B cell (primary cell): ENCODE results near the gene NCK2. TPM values are rescaled to one million over a fixed set of nuclear protein-coding genes. Genes with fewer than 3 reads are reported as not detected.

ENCODE experiments used
- ATAC-seq: fragments of 200-7000 bp; cut with Tn5 transposase; one replicate; pipeline ENCODE4 v1.10.0; 2021; ENCODE audit warnings: low read depth, mild to moderate bottlenecking, moderate number of reproducible peaks, moderate library complexity
- CTCF ChIA-PET: fragments of 350-600 bp; sonication (Branson Sonifier 250); formaldehyde crosslinking; loops from one replicate; lab custom pipeline; 2021; ENCODE audit warnings: antibody characterized with exemption, inconsistent platforms; lab: Charles Lee
- POLR2A ChIA-PET: fragments of 350-600 bp; sonication (Branson Sonifier 250); formaldehyde crosslinking; loops from one replicate; lab custom pipeline; 2021; ENCODE audit warnings: antibody characterized with exemption; lab: Charles Lee
- DNase-seq: peaks from one replicate; pipeline ENCODE4 v3.0.0; 2013
- H2AFZ ChIP-seq: 2 replicates; pipeline ENCODE4 v1.6.1; 2012; ENCODE audit warnings: mild to moderate bottlenecking, low read depth, low read length; ENCODE audit not compliant: insufficient read depth, poor library complexity, severe bottlenecking
- H3K27ac ChIP-seq, 2 donors: 1 replicate in 1 of 2; 2 replicates in 1 of 2; pipeline ENCODE4 v1.5.1; 2012 to 2013; ENCODE audit warnings: low read length in 2 of 2, mild to moderate bottlenecking in 2 of 2, moderate library complexity in 1 of 2
- H3K27me3 ChIP-seq, 4 experiments: fragments of 200-600 bp in 1 of 4; sonication (generic) in 1 of 4; replicated peaks in 1 of 4; 1 replicate in 2 of 4; 2 replicates in 2 of 4; pipeline versions ENCODE4 v1.6.1 to v1.7.0; 2013 to 2016; ENCODE audit warnings: low read length in 3 of 4, mild to moderate bottlenecking in 2 of 4, mixed read lengths in 1 of 4, moderate library complexity in 1 of 4; ENCODE audit not compliant: insufficient read depth in 4 of 4, control insufficient read depth in 3 of 4; ENCODE audit errors: control extremely low read depth in 1 of 4
- H3K36me3 ChIP-seq, 2 experiments: replicated peaks in 1 of 2; 1 replicate in 1 of 2; 2 replicates in 1 of 2; pipeline versions ENCODE4 v1.6.1 to v1.7.1; 2013; ENCODE audit warnings: low read length in 1 of 2; ENCODE audit not compliant: insufficient read depth in 2 of 2, control insufficient read depth in 1 of 2; ENCODE audit errors: control extremely low read depth in 1 of 2, extremely low read depth in 1 of 2
- H3K4me1 ChIP-seq, 2 donors: fragments of 200-600 bp in 1 of 2; sonication (generic) in 1 of 2; 1 replicate in 1 of 2; 2 replicates in 1 of 2; pipeline versions ENCODE4 v1.5.1 to v1.6.1; 2013 to 2017; ENCODE audit warnings: low read length in 2 of 2; ENCODE audit not compliant: control insufficient read depth in 2 of 2, insufficient read depth in 2 of 2
- H3K4me2 ChIP-seq: replicated peaks from 2 replicates; pipeline ENCODE3; 2012; ENCODE audit warnings: mild to moderate bottlenecking, low read depth, low read length; ENCODE audit not compliant: poor library complexity, severe bottlenecking
- H3K4me3 ChIP-seq, 5 experiments: fragments of 200-600 bp in 1 of 5; sonication (generic) in 1 of 5; 1 replicate in 3 of 5; 2 replicates in 2 of 5; pipeline versions ENCODE4 v1.5.1 to v1.7.0; 2011 to 2016; ENCODE audit warnings: low read length in 4 of 5, mild to moderate bottlenecking in 4 of 5, low read depth in 2 of 5, control low read depth in 1 of 5, moderate library complexity in 1 of 5; ENCODE audit not compliant: insufficient read depth in 1 of 5; ENCODE audit errors: control extremely low read depth in 1 of 5, extremely low read depth in 1 of 5
- H3K79me2 ChIP-seq: fragments of 200-600 bp; sonication (generic); one replicate; pipeline ENCODE4 v1.6.0; 2016; ENCODE audit warnings: low read length; ENCODE audit not compliant: control insufficient read depth, insufficient read depth
- H3K9ac ChIP-seq: fragments of 200-600 bp; sonication (generic); 2 replicates; pipeline ENCODE4 v1.6.1; 2017; ENCODE audit warnings: mild to moderate bottlenecking, low read length, moderate library complexity
- H3K9me3 ChIP-seq, 3 donors: one replicate each; pipeline versions ENCODE4 v1.6.1 to v1.7.1; 2013; ENCODE audit warnings: low read length in 2 of 3; ENCODE audit not compliant: control insufficient read depth in 2 of 3, insufficient read depth in 1 of 3; ENCODE audit errors: control extremely low read depth in 1 of 3
- H4K20me1 ChIP-seq: 2 replicates; pipeline ENCODE4 v1.6.0; 2012; ENCODE audit warnings: mild to moderate bottlenecking, low read length; ENCODE audit not compliant: insufficient read depth, control insufficient read depth, poor library complexity, severe bottlenecking
- H3K27ac Mint-ChIP-seq: one replicate; pipeline ENCODE4 v1.8.0; 2021; ENCODE audit warnings: mixed read lengths
- H3K27me3 Mint-ChIP-seq: one replicate; pipeline ENCODE4 v1.8.0; 2021; ENCODE audit warnings: mixed read lengths
- H3K4me1 Mint-ChIP-seq: one replicate; pipeline ENCODE4 v1.8.0; 2021; ENCODE audit warnings: mixed read lengths
- H3K4me3 Mint-ChIP-seq: one replicate; pipeline ENCODE4 v1.8.0; 2021; ENCODE audit warnings: mixed read lengths
- H3K9me3 Mint-ChIP-seq: one replicate; pipeline ENCODE4 v1.8.0; 2022; ENCODE audit warnings: mixed read lengths; ENCODE audit not compliant: insufficient read depth
- EZH2 ChIP-seq: IDR thresholded peaks from 2 replicates; pipeline ENCODE4 v1.6.1; 2012; ENCODE audit warnings: borderline replicate concordance, low read depth, mild to moderate bottlenecking, moderate library complexity, low read length; ENCODE audit not compliant: insufficient read depth, poor library complexity, severe bottlenecking
- WGBS: methylation state at CpG from one replicate; pipeline ENCODE4 v1.1.5; 2013; ENCODE audit warnings: missing lambda C conversion rate; ENCODE audit not compliant: insufficient coverage; 5-methylcytosine and 5-hydroxymethylcytosine counted together
- intact Hi-C: fragments of 100-400 bp; cut with micrococcal nuclease; formaldehyde crosslinking; loops from one replicate; pipeline ENCODE4 v1.10.0; 2022
- polyA plus RNA-seq: library from polyadenylated mRNA; depleted of rRNA; stranded (reverse); fragments of >200 nt; gene quantifications from 2 replicates; pipeline ENCODE4 v1.2.3, GENCODE V29; 2012
- total RNA-seq, 2 donors: library from RNA; stranded (reverse); fragments of 120-200 nt in 1 of 2; gene quantifications; 1 replicate in 1 of 2; 2 replicates in 1 of 2; pipeline versions ENCODE4 v1.2.3 to v1.2.4, GENCODE V29; 2013 to 2022
- TF ChIP-seq, protein P1 (sequence below): fragments of 200-600 bp; IDR thresholded peaks from one replicate; pipeline ENCODE4 v1.8.0; 2022; ENCODE audit warnings: antibody characterized with exemption, mild to moderate bottlenecking

The NCK2 gene
- total and polyA plus RNA-seq, 2 donors (not counting 1 experiment from before 2014, with no cell fraction given): 64.2 to 72.3 TPM

DNA sequence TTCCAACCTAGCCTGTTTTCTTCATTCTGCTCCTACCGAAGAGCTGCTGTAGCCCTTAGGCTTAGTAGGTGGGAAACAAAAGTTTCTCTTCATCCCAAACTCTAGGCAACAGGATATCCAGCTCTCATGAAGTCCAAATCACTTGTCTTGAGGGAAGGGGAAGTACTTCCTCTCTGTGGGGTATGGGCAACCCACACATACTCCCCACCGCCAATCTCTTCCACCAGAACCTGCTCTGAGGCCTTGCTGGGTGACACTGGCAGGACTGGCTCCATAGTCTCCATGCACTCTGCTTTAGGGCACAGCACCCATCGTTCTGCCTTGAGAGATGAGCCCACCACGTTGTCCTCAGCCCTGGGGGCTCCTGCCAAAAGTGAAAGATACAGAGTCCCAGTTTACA, 173.0 kb downstream of the NCK2 start:
- Histone ChIP-seq H3K4me1 (peaks cover 0 to 5% of the 10 kb centered on the region in 2 donors), H3K9me3 (peaks cover 11 to 28% (median 24%) of the 10 kb centered on the region in 3 donors), H4K20me1 (no peaks in the 10 kb centered on the region), H3K79me2 (no peaks in the 10 kb centered on the region), H3K27me3 (no peaks in the 10 kb centered on the region), H2AFZ (no peak overlapping the region), H3K27ac (no peak overlapping the region), H3K4me3 (no peak overlapping the region), H3K4me2 (no peak overlapping the region), H3K9ac (no peak overlapping the region), H3K36me3 (no peaks in the 10 kb centered on the region)
- Mint-ChIP-seq H3K9me3 (peaks cover 24% of the 10 kb centered on the region), H3K27me3 (no peaks in the 10 kb centered on the region), H3K27ac (no peak overlapping the region), H3K4me3 (no peak overlapping the region), H3K4me1 (peaks cover 9% of the 10 kb centered on the region)
- ChIA-PET CTCF (no interaction called here), POLR2A (no interaction called here)
- ATAC-seq (no peak), DNase-seq (no peak)
- TF ChIP-seq, protein P1, sequence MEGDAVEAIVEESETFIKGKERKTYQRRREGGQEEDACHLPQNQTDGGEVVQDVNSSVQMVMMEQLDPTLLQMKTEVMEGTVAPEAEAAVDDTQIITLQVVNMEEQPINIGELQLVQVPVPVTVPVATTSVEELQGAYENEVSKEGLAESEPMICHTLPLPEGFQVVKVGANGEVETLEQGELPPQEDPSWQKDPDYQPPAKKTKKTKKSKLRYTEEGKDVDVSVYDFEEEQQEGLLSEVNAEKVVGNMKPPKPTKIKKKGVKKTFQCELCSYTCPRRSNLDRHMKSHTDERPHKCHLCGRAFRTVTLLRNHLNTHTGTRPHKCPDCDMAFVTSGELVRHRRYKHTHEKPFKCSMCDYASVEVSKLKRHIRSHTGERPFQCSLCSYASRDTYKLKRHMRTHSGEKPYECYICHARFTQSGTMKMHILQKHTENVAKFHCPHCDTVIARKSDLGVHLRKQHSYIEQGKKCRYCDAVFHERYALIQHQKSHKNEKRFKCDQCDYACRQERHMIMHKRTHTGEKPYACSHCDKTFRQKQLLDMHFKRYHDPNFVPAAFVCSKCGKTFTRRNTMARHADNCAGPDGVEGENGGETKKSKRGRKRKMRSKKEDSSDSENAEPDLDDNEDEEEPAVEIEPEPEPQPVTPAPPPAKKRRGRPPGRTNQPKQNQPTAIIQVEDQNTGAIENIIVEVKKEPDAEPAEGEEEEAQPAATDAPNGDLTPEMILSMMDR: no peak
- no peak for TF ChIP-seq EZH2
- intact Hi-C loops: no loop called here
- WGBS: 81% methylated on average over 3 of the region's 4 CpGs

DNA sequence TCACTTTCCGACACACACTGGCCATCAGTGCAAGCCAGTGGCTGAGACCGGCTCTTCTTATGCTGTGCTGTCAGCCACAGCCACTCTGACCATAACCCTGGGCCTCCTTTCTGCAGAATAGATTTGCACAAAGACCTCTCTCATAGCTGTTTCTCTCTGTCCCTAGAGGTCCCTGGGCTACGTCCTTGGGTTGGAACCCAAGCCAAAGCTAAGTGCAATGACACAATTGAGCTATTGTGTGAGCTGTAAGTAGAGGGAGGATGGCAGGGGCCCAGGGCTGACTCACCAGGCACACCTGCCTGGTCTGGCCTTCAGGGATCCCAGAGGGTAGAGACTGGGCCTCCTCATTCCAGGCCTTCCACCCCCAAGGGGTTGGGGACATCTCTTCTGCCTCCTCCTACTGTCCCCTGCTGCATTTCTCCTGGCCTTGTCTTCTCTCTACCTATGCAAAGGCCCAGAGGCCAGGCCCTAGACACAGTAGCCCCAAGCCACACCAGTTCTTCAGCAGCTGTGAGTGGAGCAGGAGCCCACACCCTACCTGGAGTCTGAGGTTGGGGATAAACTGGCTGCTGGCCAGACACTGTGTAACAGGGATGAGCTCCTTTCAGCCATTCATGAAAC, 174.6 kb downstream of the NCK2 start:
- no peaks in the 10 kb centered on the region for H3K79me2 ChIP-seq
- ATAC-seq: no peak
- no peaks in the 10 kb centered on the region for H3K36me3 ChIP-seq
- CTCF ChIA-PET: no interaction called here
- TF ChIP-seq, protein P1: no peak
- TF ChIP-seq EZH2: no peak
- Mint-ChIP-seq H3K4me3 (no peak overlapping the region), H3K27me3 (no peaks in the 10 kb centered on the region), H3K9me3 (peaks cover 22% of the 10 kb centered on the region), H3K27ac (no peak overlapping the region), H3K4me1 (peaks cover 9% of the 10 kb centered on the region)
- no peak overlapping the region for H3K27ac ChIP-seq
- POLR2A ChIA-PET: no interaction called here
- H3K27me3 ChIP-seq: no peaks in the 10 kb centered on the region
- intact Hi-C loops: no loop called here
- H2AFZ ChIP-seq: no peak overlapping the region
- H3K4me3 ChIP-seq: no peak overlapping the region
- DNase-seq: no peak
- H3K9ac ChIP-seq: no peak overlapping the region
- H3K4me2 ChIP-seq: no peak overlapping the region
- H3K4me1 ChIP-seq: peaks cover 0 to 5% of the 10 kb centered on the region in 2 donors
- H4K20me1 ChIP-seq: no peaks in the 10 kb centered on the region
- H3K9me3 ChIP-seq: peaks cover 11 to 20% (median 18%) of the 10 kb centered on the region in 3 donors
- 98% methylated on average over 3 of the region's 3 CpGs for WGBS
